ENCODE data around the gene PLEKHG4.

- no peak for TF ChIP-seq CTCF (IDR thresholded peaks at IDR 0.05)
- no peak for TF ChIP-seq ZFX (IDR thresholded peaks at IDR 0.05; ENCODE audit: borderline replicate concordance)
Observed at GRCh38 chr16:67243481-67243880, 35.9 kb upstream of the PLEKHG4 start.

All from 22Rv1 (cell line).